Hepatocyte (in vitro differentiated cells): ENCODE results near the gene DAZL.

Source experiments
- CTCF ChIP-seq: fragments of 200-600 bp; sonication (generic); IDR thresholded peaks from 2 replicates; pipeline ENCODE4 v1.5.1; 2016; ENCODE audit warnings: antibody characterized with exemption, mild to moderate bottlenecking; ENCODE audit not compliant: poor library complexity
- EZH2 ChIP-seq: fragments of 200-600 bp; sonication (generic); IDR thresholded peaks from 2 replicates; pipeline ENCODE4 v1.6.1; 2016; ENCODE audit warnings: antibody characterized with exemption, mild to moderate bottlenecking, borderline replicate concordance
- EZH2phosphoT487 ChIP-seq: fragments of 200-600 bp; sonication (generic); IDR thresholded peaks from one replicate; pipeline ENCODE4 v1.6.1; 2018; ENCODE audit warnings: antibody characterized with exemption, mild to moderate bottlenecking, low read depth, moderate library complexity; ENCODE audit not compliant: unreplicated experiment, severe bottlenecking

DNA sequence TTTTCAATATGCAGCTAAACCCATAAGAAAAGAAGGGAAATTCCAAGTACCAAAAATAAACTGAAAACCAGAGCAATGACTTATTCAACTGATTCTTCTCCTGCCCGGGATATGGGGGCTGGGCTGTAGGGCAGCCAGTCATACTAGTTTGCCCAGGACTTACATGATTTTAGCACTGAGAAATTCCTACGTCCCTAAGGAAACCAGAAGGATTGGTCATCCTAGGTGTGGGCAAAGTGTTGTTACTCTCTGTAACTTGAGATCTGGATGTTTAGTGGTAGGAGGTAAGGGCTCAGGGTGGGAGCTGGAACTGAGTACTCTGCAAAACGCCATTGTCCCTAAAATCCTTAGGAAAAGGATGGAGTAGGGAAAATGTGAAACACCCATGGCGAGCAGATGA lies 1.2 kb upstream of the DAZL start:
- TF ChIP-seq CTCF (no peak), EZH2 (no peak), EZH2phosphoT487 (no peak)
